Stimulated activated CD8-positive, alpha-beta memory T cell treated with anti-CD3 and anti-CD28 coated beads, Interleukin-7, amount 100 ng/mL, for 1 hour (primary cell): ENCODE data around the gene VCX2.
"Not testable (repeated sequence)": the region's sequence is repeated elsewhere in the genome, so short reads cannot be mapped to it uniquely, and the experiment has no call there.

Source experiments
- DNase-seq, 2 donors: peaks; one replicate each; pipeline ENCODE4 v3.0.0-alpha.2; 2020; ENCODE audit warnings: low read depth in 2 of 2

Gene VCX2

DNA sequence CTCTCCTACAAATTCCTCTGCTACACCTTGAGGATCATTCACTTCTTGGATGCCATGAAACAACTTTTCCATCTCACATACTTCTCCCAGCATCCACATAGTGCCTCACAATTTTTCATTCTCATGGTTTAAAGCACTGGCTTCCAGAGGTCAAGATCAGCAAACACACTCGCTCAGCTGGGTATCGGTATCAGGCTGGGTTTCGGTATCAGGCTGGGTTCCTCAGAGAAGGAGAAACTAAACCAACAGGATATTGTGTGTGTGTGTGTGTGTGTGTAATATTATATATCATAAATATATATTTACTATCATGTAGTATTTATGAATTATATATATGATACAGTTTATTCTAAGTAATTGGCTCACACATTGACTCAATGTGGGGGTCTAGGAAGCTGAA is at the start of gene VCX2:
Gene VCX2, minus strand, starts transcription at position 99 of the 400 bp plus-strand sequence. CDS start 624 bp downstream, outside the sequence.
- not testable (repeated sequence) for DNase-seq

- no peak for DNase-seq
These were observed 33.9 kb upstream of the VCX2 start for GRCh38 chrX:8204943-8205342.

DNA sequence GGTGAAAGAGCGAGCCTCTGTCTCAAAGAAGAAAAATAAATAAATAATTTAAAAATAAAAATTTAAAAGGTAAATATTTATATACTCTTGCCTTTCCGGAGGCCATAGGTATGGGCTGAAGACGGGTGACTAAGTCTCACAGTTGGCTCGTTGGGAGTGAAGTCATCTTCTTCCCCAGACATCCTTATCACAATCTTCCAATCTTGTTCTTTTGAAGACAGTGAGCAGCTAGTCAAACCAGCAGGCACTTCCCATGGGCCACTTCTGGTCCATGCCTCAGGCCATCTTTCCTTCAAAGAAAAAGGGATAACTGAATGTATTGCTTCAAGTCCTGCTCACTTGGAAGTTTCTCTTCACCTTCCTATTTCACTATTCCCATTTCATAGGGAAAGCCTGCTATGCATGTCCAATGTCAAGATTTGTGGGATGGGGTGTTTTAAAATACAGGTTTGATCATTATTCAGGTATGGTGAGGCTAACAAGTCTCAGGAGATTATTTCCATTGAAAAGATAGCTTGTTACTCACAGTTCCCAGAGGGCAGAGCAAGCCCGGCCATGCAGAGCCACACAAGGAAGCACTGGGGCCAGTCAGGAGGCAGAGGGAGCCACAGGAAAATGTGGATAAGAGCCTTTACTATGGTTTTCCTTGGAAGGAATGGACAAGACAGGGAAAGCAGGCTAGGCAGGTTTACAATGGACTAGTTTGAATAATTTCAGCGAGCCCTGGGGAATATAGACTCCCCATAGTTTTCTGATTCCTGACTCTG is 33.3 kb upstream of the VCX2 start:
- no peak for DNase-seq

- DNase-seq = no peak
These were observed 30.8 kb upstream of the VCX2 start for GRCh38 chrX:8201896-8202331.

DNA sequence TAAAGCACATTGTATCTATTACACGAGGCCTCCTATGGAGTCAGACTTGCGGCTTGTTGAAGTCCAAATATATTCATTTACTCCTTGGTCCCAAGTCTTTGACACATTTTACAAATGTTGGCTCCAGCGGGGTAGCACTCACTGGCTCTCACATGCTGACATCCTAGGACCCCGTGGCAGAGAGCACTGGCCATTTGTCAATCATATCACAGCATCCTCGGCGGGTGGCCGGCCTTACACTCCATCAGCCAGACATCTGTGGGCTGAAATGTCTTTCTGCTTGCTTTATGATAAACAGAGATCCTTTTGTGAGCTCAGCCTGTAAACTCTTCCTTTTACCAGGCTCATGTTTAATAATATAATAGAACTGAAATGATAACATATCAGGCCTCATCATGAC is 25.7 kb upstream of the VCX2 start:
- DNase-seq = no peak

DNA sequence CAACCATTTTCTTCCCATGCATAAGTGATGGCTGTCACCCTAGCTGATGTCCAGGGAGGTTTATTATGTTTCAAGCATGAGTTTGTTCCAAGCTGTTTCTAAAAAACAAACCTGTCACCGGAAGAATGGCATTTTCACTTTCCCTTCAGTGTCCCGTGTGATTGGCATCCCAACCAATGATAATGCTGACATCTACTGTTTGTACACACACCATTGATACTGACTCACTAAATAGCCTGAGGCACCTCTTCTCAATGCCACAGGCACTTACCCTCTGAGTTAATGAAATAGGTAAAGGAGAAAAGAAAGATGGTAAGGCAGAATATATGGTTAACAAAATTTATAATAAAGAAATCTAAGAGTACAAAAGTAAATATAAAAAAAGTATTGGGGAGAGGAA is 23.1 kb upstream of the VCX2 start:
- no peak for DNase-seq

DNA sequence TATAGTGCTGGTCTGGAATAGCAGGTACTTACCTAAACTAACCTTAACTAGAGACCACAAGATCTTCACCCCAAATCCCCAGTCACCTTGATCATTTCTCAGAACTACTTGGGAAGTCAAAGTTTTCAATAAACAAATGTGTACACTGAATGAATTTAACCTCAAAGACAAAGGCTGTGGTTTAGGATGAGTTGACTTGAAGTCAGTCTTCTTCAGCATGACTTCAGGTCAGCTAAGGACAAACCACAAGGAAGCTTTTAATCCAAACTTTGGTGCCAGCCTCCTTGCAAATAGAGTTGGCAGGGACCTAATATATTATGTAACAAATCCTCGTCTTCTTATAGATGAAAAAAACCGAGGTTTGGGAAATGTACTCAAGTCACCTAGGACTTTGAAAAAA is 21.2 kb upstream of the VCX2 start:
- no peak for DNase-seq

GRCh38 chrX:8191022-8191421 is 20.0 kb upstream of the VCX2 start:
- no peak for DNase-seq

DNA sequence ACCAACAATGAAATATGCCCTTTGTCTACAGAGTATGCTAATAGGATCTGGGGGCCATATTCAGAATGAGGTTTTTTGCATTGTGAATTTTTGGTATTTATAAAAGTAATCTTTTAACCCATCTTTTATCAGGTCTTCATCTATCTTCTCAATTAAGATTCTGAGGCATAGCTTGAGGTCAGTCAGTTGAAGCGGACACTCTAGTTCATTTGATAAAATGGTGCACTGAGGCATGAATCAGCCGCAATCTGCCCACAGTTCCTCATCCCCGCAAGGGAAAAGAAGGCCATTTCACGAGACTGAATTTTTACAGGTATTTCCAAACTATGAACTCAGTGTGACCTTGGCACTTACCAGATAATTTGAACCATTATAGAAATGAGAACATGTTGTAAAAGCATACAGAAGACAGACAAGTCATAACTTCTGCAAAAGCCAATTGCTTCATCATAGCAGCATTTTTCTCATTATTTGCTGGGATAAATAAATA is 19.3 kb upstream of the VCX2 start:
- DNase-seq = no peak

- no peak for DNase-seq
These were observed 18.2 kb upstream of the VCX2 start for GRCh38 chrX:8189096-8189830.

DNA sequence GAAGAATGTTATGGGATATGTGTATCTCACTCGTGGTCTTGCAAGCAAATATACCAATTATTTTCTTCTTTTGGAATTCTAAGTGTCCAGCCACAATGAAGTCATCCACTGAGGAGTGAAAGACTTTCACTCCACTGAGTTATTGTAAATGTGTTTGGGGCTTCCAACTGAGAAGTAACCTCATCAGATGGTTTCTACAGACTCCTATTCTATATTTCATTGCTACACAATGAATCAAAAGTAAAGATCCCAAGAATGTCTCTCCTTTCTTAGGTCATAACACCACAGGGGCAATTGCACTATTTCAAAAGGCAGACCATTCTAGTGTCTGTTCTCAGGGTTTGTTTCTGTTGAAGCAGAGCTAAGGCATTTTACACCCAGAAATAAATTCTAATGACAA is 12.3 kb upstream of the VCX2 start:
- DNase-seq = no peak

- no peak for DNase-seq
These were observed 8.6 kb upstream of the VCX2 start for GRCh38 chrX:8179656-8180055.

DNA sequence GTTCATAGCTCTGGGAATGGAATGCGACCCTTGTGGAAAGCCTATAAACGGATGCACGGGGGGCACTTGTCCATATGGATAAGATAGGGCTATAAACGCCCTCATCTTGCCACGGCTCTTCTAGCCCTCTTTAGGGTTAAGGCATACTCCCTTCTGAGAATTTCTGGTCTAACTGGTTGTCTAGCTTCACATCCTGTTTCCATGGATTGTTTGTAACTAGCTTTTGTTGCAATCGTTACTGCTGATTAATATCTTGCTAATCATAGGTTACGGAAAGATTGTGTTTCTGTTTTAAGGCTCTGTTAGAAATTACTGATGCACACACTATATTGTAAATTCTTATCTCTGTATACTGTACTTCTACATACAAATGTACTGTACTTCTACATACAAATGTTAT is 17.1 kb downstream of the VCX2 start:
- DNase-seq = not testable (repeated sequence)

DNA sequence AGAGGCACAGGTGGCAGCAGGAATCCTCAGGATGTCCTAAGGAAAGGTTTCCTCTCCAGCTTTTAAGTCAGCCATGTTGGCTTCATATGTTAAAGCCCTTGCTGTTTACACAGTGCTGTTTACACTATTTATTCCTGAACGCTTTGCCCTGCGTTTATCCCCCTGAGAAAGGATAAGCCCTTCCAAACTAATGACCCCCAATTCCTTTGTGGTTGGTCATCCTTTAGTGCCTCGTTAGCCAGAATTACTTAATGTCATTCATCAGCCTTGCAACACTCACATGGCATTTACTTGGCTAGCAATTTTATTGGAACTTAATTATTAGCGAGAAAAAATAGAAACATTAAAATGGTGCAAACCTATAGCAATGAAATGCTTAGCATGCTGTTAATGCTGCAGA is 23.8 kb downstream of the VCX2 start:
- no peak for DNase-seq

DNA sequence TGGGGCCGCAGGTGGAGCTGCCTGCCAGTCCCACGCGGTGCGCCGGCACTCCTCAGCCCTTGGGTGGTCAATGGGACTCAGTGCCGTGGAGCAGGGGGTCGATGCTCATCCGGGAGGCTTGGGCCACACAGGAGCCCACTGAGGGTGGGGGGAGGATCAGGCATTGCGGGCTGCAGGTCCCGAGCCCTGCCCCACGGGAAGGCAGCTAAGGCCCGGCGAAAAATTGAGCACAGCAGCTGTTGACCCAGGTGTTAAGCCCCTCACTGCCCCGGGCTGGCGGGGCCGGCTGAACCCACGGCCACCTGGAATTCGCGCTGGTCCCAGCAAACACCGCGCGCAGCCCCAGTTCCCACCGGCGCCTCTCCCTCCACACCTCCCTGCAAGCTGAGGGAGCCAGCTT is 26.1 kb downstream of the VCX2 start:
- no peak for DNase-seq

GRCh38 chrX:8141896-8142295 is 29.2 kb downstream of the VCX2 start:
- DNase-seq = no peak

- DNase-seq = no peak
These were observed 29.9 kb downstream of the VCX2 start for GRCh38 chrX:8140986-8141744.

DNA sequence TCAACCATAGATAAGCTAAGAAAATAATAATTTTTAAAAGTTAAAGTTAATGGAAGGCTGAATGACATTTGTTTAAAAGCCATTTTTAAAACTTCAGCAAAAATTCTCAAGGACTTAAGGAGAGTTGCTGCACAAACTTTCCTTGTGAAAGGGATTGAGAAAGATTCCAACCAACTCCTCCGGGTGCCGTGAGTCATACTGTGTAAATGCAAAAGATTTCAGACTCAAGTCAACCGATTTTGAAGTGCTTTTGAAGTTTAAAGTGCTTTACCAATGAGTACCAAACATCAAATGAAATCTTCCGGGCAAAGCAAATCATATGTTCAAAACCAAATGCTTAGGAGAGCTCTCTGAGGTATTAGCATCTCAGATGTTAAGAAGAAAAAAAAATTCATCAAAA is 31.4 kb downstream of the VCX2 start:
- DNase-seq = no peak

DNA sequence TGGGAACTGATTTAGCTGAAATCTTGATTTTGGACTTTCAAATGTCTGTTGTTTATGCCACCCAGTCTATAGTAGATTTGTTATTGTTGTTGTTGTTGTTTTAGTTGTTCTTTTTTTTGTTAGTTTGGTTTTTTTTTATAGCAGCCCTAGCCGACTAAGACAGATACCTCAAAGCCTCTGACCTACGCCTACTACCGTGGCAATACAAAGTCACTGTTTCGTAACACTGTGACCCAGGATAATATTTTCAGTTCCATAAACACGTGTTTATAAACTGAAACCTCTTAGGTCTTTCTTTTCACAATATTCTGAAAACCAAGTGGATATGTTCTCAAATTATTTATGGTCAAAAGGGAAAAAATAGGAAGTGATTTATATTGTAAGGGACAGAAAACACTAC is 32.8 kb downstream of the VCX2 start:
- no peak for DNase-seq

DNA sequence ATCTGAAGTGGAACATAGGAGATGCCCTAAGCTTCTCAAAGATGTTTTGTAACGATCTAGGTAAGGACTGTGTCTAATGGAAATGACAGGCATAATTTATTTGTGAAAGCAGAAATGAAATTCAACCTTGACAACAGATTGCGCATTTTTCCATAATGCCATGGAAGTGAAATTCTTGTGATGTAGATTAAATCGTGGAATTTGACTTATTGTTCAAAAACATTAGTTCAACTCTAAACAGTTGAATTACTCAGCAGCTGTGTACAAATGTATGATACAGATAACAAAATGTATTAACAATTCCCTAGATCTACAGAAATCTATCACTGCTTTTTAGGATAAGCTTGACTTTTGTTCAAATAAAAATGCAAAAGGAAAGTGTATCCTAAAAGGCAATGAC is 44.4 kb downstream of the VCX2 start:
- no peak for DNase-seq

DNA sequence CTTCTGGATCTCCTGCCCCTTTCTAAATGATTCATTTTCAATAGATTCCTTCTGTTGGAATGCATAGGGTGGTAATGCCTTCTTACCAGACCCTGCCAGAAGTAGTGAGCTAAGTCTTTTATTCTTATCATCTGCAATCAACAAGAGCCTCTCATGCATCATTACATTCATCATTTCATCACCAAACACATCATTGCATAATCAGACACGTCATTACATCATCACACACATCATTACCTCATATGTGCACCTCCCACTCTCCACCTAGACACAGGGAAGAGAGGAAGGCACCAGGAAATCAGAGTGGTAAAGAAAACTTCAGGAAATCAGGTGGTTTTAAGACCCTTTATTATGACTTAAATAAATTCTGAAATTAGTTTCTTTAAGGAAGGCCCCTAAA is 45.0 kb downstream of the VCX2 start:
- no peak for DNase-seq

GRCh38 chrX:8125566-8125965 is 45.5 kb downstream of the VCX2 start:
- no peak for DNase-seq
